Hepatocyte (in vitro differentiated cells): Measurements from ENCODE around the gene CHST14. TPM values are rescaled to one million over a fixed set of nuclear protein-coding genes. Genes with fewer than 3 reads are reported as not detected.

ENCODE experiments used
- DNase-seq: peaks from one replicate; pipeline ENCODE4 v3.0.0-alpha.2; 2016; ENCODE audit warnings: low spot score
- H2AFZ ChIP-seq: fragments of 200-600 bp; sonication (generic); 2 replicates; pipeline ENCODE4 v1.6.0; 2016; ENCODE audit warnings: antibody characterized with exemption, mild to moderate bottlenecking
- H3K27ac ChIP-seq: fragments of 200-600 bp; sonication (generic); 2 replicates; pipeline ENCODE4 v1.5.1; 2016; ENCODE audit warnings: mild to moderate bottlenecking
- H3K27me3 ChIP-seq: fragments of 200-600 bp; sonication (generic); 2 replicates; pipeline ENCODE4 v1.6.1; 2016
- H3K36me3 ChIP-seq: fragments of 200-600 bp; sonication (generic); replicated peaks from 2 replicates; pipeline ENCODE4 v1.5.1; 2016; ENCODE audit warnings: low read depth; ENCODE audit not compliant: insufficient read depth
- H3K4me1 ChIP-seq: fragments of 200-600 bp; sonication (generic); 2 replicates; pipeline ENCODE4 v1.5.1; 2016; ENCODE audit warnings: mild to moderate bottlenecking, moderate library complexity; ENCODE audit not compliant: insufficient read depth
- H3K4me2 ChIP-seq: fragments of 200-600 bp; sonication (generic); 2 replicates; pipeline ENCODE4 v1.6.0; 2016
- H3K4me3 ChIP-seq: fragments of 200-600 bp; sonication (generic); 2 replicates; pipeline ENCODE4 v1.5.1; 2016; ENCODE audit warnings: mild to moderate bottlenecking
- H3K79me2 ChIP-seq: fragments of 200-600 bp; sonication (generic); 2 replicates; pipeline ENCODE4 v1.6.0; 2017; ENCODE audit warnings: mild to moderate bottlenecking
- H3K9me2 ChIP-seq: fragments of 200-600 bp; sonication (generic); replicated peaks from 2 replicates; pipeline ENCODE4 v1.6.0; 2017; ENCODE audit warnings: mild to moderate bottlenecking; ENCODE audit not compliant: insufficient read depth
- H3K9me3 ChIP-seq: fragments of 200-600 bp; sonication (generic); 2 replicates; pipeline ENCODE4 v1.5.1; 2016; ENCODE audit warnings: low read depth, mild to moderate bottlenecking
- H4K20me1 ChIP-seq: fragments of 200-600 bp; sonication (generic); 2 replicates; pipeline ENCODE4 v1.6.0; 2016; ENCODE audit warnings: mild to moderate bottlenecking; ENCODE audit not compliant: insufficient read depth, poor library complexity, severe bottlenecking
- CTCF ChIP-seq: fragments of 200-600 bp; sonication (generic); IDR thresholded peaks from 2 replicates; pipeline ENCODE4 v1.5.1; 2016; ENCODE audit warnings: antibody characterized with exemption, mild to moderate bottlenecking; ENCODE audit not compliant: poor library complexity
- EZH2 ChIP-seq: fragments of 200-600 bp; sonication (generic); IDR thresholded peaks from 2 replicates; pipeline ENCODE4 v1.6.1; 2016; ENCODE audit warnings: antibody characterized with exemption, mild to moderate bottlenecking, borderline replicate concordance
- EZH2phosphoT487 ChIP-seq: fragments of 200-600 bp; sonication (generic); IDR thresholded peaks from one replicate; pipeline ENCODE4 v1.6.1; 2018; ENCODE audit warnings: antibody characterized with exemption, mild to moderate bottlenecking, low read depth, moderate library complexity; ENCODE audit not compliant: unreplicated experiment, severe bottlenecking
- WGBS: methylation state at CpG from one replicate; pipeline ENCODE4 v1.1.6; 2016; ENCODE audit warnings: low lambda C conversion rate; ENCODE audit errors: missing lambda C conversion rate; 5-methylcytosine and 5-hydroxymethylcytosine counted together
- polyA plus RNA-seq: library from polyadenylated mRNA; unstranded; fragments of >200 nt; fragmentation: Nextera tagmentation; extraction: Ambion mirVana; gene quantifications from 2 replicates; pipeline ENCODE4 v1.2.1, GENCODE V29; 2016
- total RNA-seq: library from RNA; depleted of rRNA; stranded (reverse); fragments of >200 nt; gene quantifications from 2 replicates; pipeline ENCODE4 v1.2.3, GENCODE V29; 2014

The CHST14 gene
- total and polyA plus RNA-seq, 2 experiments from 2014 or later: 15.7 to 16.6 TPM

DNA sequence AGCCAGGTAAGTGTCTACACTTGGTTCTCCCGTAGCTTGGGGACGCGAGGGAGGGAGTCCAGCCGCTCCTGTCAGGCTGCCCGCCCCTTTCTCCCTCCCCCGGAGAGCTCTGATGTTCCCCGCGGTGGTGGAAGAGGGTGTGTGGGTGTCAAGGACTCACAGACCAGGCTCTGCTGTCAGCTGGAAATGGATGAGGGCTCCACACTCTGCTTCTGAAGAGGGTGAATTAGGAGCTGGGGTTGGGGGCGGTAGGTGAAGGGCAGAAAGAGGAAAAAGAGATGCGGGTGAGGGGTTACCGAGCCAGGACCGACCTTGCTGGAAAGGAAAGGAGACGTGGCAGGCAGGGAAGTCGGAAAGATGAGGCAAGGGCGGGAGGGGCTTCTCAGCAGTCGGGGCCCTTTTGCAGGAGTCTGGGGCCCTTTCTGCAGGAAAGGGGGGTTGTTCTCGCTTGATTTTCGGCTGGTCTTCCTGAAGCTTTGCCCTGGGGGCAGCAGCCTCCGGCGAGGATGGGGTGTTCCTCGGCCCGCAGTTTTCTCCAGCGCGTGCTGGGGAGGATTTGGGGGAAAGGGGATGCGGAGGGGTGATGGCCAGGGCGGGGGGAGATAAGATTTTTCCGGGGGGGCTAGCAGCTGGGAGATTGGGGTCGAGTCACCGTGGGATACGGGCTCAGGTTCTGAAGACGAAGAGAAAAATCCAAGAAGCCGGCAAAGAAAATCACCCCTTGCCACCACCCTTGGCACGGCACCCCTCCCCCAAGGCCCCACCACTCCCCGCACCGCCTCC lies 30.6 kb upstream of the CHST14 start:
- Histone ChIP-seq H3K79me2 (peaks cover 36% of the 10 kb centered on the region), H2AFZ (peak overlapping the region; percentile 50), H3K4me1 (peaks cover 55% of the 10 kb centered on the region), H3K36me3 (no peaks in the 10 kb centered on the region), H3K4me3 (peak overlapping the region; percentile 16), H3K9me2 (no peaks in the 10 kb centered on the region), H3K9me3 (no peaks in the 10 kb centered on the region), H3K27me3 (peaks cover 28% of the 10 kb centered on the region), H3K4me2 (peak overlapping the region; percentile 92), H3K27ac (peak overlapping the region; percentile 35), H4K20me1 (peaks cover 32% of the 10 kb centered on the region)
- 0% methylated on average over 24 of the region's 35 CpGs for WGBS
- DNase-seq: peak; percentile 72
- TF ChIP-seq EZH2phosphoT487: no peak
- no peak for TF ChIP-seq CTCF
- TF ChIP-seq EZH2: no peak

DNA sequence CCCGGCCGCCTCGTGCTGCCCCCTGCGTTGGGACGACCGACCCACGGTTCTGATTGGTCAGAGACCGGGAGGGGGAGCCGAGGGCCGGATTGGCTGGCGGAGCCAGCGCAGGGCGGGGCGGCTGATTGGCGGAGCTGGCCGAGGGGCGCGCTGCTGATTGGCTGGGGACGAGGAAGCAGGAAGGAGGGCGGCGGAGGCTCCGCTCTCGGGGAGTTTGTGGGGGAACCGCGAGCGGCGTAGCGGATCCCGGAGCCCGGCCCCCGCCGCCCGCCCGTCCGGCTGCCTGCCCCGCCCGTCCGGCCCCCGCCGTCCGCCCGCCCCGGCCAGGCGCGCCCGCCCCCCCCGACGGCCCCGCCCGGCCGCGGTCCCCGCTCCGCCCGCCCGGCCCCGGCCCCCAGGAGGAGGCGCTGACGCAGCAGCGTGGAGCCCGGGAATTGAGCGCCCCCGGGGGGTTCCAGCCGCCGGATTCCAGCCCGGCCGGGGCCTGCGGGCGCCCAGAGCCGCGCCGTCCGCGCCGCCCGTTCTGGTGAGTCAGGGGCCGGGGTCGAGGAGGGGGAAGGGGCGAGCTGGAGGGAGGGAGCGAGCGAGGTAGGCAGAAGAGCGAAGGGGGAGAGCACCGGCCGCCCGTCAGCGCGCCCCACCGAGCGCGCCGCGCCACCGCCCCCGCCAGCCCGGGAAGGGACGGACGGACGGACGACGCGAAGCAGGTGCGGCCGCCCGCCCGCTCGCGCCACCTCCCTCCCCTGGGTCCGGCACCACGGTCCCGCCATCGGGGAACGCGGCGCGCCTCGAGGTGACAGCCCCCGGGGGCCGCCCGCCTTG lies 29.8 kb upstream of the CHST14 start, which contains the start of gene BAHD1:
Gene BAHD1, plus strand, starts transcription at position 211 of the 822 bp plus-strand sequence. CDS start 17,512 bp downstream, outside the sequence.
- H2AFZ ChIP-seq: peak within 1 kb of the TSS; percentile 70
- peak; percentile 98 for DNase-seq
- TF ChIP-seq EZH2: no peak
- TF ChIP-seq CTCF: peak; percentile 16
- TF ChIP-seq EZH2phosphoT487: no peak
- H3K27me3 ChIP-seq: peaks cover 20% of the 10 kb centered on the region
- peaks cover 55% of the 10 kb centered on the region for H3K4me1 ChIP-seq
- no peaks in the 10 kb centered on the region for H3K9me3 ChIP-seq
- no peaks in the 10 kb centered on the region for H3K9me2 ChIP-seq
- H3K36me3 ChIP-seq: no peaks in the 10 kb centered on the region
- peaks cover 37% of the 10 kb centered on the region for H4K20me1 ChIP-seq
- 0% methylated on average over 1 of the region's 119 CpGs for WGBS
- H3K79me2 ChIP-seq: peaks cover 40% of the 10 kb centered on the region
- peak within 1 kb of the TSS; percentile 89 for H3K27ac ChIP-seq
- H3K4me3 ChIP-seq: peak within 1 kb of the TSS; percentile 94
- H3K4me2 ChIP-seq: peak within 1 kb of the TSS; percentile 92

DNA sequence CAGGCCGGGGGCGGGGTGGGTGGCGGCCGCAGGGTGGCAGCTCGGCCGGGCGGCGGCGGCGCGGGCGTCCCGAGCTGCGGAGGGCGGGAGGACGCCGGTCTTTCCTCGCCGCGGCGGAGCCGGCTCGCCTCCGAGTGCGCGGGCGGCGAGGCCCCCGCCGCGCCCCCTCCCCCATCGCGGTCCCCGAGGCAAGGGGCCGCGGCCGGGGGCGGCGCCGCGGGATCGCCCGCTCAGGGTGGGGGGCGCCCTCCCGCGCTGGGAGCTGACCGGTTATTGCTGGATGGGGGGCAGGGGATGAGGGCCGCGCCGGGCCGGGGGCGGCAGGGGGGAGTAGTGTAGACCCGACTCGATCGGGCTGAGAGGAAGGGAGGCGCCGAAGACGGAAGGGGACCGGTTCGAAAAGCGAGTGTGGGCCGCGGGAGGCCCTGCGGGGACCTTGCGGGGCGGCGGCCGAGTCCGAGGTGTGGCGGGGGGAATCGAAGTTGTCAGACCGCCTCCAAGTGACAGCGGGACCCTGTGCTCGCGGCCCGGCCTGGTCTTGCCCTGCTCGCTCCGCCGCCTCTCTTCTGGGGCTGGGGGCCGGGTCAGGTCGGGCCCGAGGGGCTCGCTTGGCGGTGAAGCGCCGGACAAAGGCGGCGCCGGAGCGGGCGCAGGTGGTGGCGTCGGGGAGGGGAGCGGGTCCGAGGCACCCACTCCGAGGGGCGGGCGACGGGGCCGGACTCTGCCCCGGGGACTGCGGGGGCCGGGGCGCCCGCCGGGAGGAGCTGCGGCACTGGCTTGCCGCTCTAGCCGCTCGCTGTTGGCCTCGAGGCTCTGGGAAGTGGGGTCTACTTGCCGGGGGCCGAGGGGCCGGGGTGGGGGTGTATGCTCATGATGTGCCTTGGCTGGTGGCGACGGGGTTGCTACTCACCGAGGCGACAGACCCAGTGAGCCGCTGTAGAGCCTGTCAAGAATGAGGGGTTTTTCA lies 28.9 kb upstream of the CHST14 start:
- WGBS: 0% methylated on average over 8 of the region's 119 CpGs
- H3K27ac ChIP-seq: peak overlapping the region; percentile 89
- H3K4me1 ChIP-seq: peaks cover 51% of the 10 kb centered on the region
- no peaks in the 10 kb centered on the region for H3K9me2 ChIP-seq
- DNase-seq: peak; percentile 77
- H3K36me3 ChIP-seq: no peaks in the 10 kb centered on the region
- TF ChIP-seq CTCF: peak; percentile 28
- TF ChIP-seq EZH2: no peak
- peak overlapping the region; percentile 70 for H2AFZ ChIP-seq
- H3K9me3 ChIP-seq: no peaks in the 10 kb centered on the region
- H3K79me2 ChIP-seq: peaks cover 49% of the 10 kb centered on the region
- peaks cover 11% of the 10 kb centered on the region for H3K27me3 ChIP-seq
- H3K4me3 ChIP-seq: peak overlapping the region; percentile 94
- H3K4me2 ChIP-seq: peak overlapping the region; percentile 92
- peaks cover 46% of the 10 kb centered on the region for H4K20me1 ChIP-seq
